Measurements from ENCODE around the gene SLC2A4. TPM values are rescaled to one million over a fixed set of nuclear protein-coding genes. Genes with fewer than 3 reads are reported as not detected.

The SLC2A4 gene
- total and polyA plus RNA-seq, 2 of the 4 experiments (the other 2 are of a cell fraction): 0.07 TPM; not detected in 1

GRCh38 chr17:7334938-7335538 is 53.5 kb downstream of the SLC2A4 start:
- Histone ChIP-seq H2AK5ac (ENCODE audit: low read depth, low read length) (no peak overlapping the region), H3K4ac (ENCODE audit: low read depth, low read length) (no peak overlapping the region), H3K14ac (replicated peaks; ENCODE audit: low read depth, low read length) (no peak overlapping the region), H3K4me1 (ENCODE audit: control insufficient read depth, insufficient read depth, low read length) (peaks cover 3% of the 10 kb centered on the region; the same call in 1 of the 2 replicates), H3K4me2 (ENCODE audit: low read depth, low read length) (no peak overlapping the region), H2BK120ac (ENCODE audit: low read depth, low read length) (no peak overlapping the region), H2AK9ac (replicated peaks; ENCODE audit: low read depth, low read length, poor library complexity) (no peak overlapping the region), H3K36me3 (ENCODE audit: control insufficient read depth, insufficient read depth, low read length) (no peaks in the 10 kb centered on the region), H3K9me3 (ENCODE audit: control insufficient read depth, insufficient read depth, low read length) (no peaks in the 10 kb centered on the region), H4K8ac (ENCODE audit: low read depth in 2 of 2, low read length in 2 of 2) (no peak overlapping the region), H3K9me1 (ENCODE audit: insufficient read depth, low read length) (no peaks in the 10 kb centered on the region), H3K4me3 (ENCODE audit: insufficient read depth, low read depth, low read length) (no peak overlapping the region), H3K9ac (ENCODE audit: low read depth, low read length) (no peak overlapping the region), H4K5ac (ENCODE audit: low read depth, low read length) (no peak overlapping the region), H4K91ac (ENCODE audit: insufficient read depth, low read depth, low read length) (no peak overlapping the region), H2BK20ac (ENCODE audit: low read depth, low read length) (no peak overlapping the region), H2BK5ac (ENCODE audit: low read depth, low read length, poor library complexity, severe bottlenecking) (no peak overlapping the region), H3K23ac (ENCODE audit: low read depth, low read length) (no peak overlapping the region), H2AFZ (replicated peaks; ENCODE audit: low read length, poor library complexity) (no peak overlapping the region), H3K79me1 (ENCODE audit: low read depth in 1 of 2, low read length in 2 of 2) (no peaks in the 10 kb centered on the region), H4K20me1 (ENCODE audit: insufficient read depth, low read length) (no peaks in the 10 kb centered on the region), H3K56ac (ENCODE audit: extremely low read depth, insufficient read depth, low read length) (no peak overlapping the region), H2BK15ac (ENCODE audit: low read depth, low read length) (no peak overlapping the region), H3K27me3 (ENCODE audit: control insufficient read depth, insufficient read depth, low read length) (peaks cover 11% of the 10 kb centered on the region), H3K18ac (ENCODE audit: low read depth, low read length) (no peak overlapping the region), H3K27ac (ENCODE audit: insufficient read depth, low read length) (no peak overlapping the region)
- ChIA-PET CTCF (no interaction called here), POLR2A (ENCODE audit: unreplicated experiment) (no interaction called here)
- no TSS peak for BruUV-seq (replicated peaks)
- intact Hi-C loops (cut with micrococcal nuclease) (no loop called here), dilution Hi-C loops (cut with HindIII; ENCODE audit: low sequenced_read_pairs, unreplicated experiment) (no loop called here), in situ Hi-C loops (cut with MboI; ENCODE audit: low sequenced_read_pairs) (loop anchor here (5.0 kb wide), 1 partner anchor 58 kb away; no protein-coding TSS in a partner anchor)
- WGBS, 2 experiments (ENCODE audit: extremely low coverage in 2 of 2, insufficient read length in 1 of 2): 60% methylated on average over 1 of the region's 3 CpGs; no CpG with 5 or more reads in 1 of the 2 experiments
- ATAC-seq (ENCODE audit: low read depth): no peak
- DNase-seq: no peak
- no peak for TF ChIP-seq USF2 (IDR thresholded peaks at IDR 0.05; ENCODE audit: low read depth, low read length)
- no peak for TF ChIP-seq CEBPB (IDR thresholded peaks at IDR 0.05; ENCODE audit: low read depth, low read length)
- TF ChIP-seq RFX5 (IDR thresholded peaks at IDR 0.05; ENCODE audit: low read depth, low read length): no peak
- TF ChIP-seq, protein P1, sequence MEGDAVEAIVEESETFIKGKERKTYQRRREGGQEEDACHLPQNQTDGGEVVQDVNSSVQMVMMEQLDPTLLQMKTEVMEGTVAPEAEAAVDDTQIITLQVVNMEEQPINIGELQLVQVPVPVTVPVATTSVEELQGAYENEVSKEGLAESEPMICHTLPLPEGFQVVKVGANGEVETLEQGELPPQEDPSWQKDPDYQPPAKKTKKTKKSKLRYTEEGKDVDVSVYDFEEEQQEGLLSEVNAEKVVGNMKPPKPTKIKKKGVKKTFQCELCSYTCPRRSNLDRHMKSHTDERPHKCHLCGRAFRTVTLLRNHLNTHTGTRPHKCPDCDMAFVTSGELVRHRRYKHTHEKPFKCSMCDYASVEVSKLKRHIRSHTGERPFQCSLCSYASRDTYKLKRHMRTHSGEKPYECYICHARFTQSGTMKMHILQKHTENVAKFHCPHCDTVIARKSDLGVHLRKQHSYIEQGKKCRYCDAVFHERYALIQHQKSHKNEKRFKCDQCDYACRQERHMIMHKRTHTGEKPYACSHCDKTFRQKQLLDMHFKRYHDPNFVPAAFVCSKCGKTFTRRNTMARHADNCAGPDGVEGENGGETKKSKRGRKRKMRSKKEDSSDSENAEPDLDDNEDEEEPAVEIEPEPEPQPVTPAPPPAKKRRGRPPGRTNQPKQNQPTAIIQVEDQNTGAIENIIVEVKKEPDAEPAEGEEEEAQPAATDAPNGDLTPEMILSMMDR (conservative IDR thresholded peaks at IDR 0.05; ENCODE audit: low read depth, low read length): no peak
- TF ChIP-seq MAFK (IDR thresholded peaks at IDR 0.05; ENCODE audit: low read depth, low read length): no peak
- TF ChIP-seq BHLHE40 (IDR thresholded peaks at IDR 0.05; ENCODE audit: low read depth, low read length): no peak
- no peak for TF ChIP-seq MAZ (IDR thresholded peaks at IDR 0.05; ENCODE audit: borderline replicate concordance, low read depth, low read length)
- TF ChIP-seq CHD1 (IDR thresholded peaks at IDR 0.05; ENCODE audit: low read depth, low read length): no peak

Measured in IMR-90 (cell line).